GM19372 (cell line): ENCODE measurements around the gene TWNK.
A peak's percentile ranks its signal among the peaks of the same experiment; 100 is the strongest.

Experiments used
- ATAC-seq: cut with Tn5 transposase; IDR thresholded peaks from one replicate; pipeline ENCODE4 v1.9.1; 2021; ENCODE audit warnings: mild to moderate bottlenecking, low read depth, moderate library complexity; ENCODE audit not compliant: unreplicated experiment

The TWNK gene

DNA sequence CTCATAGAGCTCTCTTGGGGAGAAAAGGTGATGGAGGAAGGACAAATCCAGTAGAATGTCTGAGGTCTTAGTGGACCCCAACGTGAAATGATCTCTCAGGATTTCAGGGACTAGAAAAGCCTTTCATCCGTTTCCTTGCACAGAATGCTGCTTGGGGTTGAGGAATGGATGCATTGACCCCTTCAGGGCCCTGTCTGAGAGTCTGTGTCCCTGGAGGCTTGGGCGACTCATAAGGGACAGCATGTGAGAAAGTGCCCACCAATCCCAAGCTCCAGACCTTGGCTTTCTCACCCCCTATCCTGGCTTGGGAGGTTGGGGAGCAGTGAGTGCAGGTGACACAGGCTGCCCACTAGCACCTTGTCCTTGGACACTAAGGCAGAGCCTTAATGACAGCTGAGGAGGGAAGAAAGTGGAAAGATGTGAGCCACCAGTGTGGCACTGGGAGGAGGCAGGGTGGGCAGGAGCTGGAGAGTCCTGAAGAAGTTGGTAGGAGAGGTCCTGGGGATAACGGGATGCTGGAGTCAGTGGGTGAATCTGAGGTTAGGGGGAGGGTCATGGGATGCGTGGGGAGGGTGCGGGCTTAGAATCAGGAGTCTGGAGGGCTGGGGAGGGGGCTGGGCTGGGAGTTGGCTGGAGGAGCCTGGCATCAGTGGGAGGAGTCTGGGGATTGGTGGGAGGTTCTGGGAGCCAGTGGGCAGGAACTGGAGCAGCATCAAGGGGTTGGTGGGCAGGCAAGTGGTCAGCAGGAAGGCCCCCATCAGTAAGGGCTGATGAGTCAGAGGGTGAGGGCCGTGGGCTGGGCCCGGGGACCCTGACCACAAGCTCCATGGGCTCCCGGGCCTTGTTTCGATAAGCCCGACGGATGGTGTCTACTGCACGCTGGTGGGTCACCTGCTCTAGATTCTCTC, 20.8 kb downstream of the TWNK start:
- ATAC-seq: no peak

DNA sequence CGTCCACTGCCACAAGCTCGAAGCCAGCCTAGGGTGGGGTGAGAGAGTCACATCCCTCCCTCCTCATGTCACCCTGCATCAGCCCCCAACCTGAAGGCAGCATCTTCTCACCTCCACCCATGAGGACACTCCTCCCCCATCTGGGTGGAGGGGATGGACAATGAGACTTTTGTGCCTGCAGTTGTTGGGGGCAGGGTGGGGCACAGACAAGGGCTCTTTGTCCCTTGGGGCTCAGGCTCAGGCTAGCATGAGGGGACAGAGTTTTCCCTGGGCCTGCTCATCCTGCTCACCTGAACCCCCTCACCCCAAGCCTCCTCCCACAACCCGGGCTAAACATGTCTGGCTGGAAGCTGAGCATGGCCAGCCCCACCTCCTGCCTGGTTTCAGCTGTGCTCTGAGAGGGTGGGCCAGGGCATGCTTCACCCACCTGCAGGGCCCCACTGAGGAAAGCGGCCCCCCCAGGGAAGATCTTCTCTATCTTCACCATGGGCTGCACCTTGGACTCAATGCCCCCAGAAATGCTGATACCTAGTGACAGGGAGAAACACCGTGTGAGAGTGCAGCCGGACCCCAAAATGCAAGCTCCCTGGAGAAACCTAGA, 21.6 kb downstream of the TWNK start:
- ATAC-seq: no peak

DNA sequence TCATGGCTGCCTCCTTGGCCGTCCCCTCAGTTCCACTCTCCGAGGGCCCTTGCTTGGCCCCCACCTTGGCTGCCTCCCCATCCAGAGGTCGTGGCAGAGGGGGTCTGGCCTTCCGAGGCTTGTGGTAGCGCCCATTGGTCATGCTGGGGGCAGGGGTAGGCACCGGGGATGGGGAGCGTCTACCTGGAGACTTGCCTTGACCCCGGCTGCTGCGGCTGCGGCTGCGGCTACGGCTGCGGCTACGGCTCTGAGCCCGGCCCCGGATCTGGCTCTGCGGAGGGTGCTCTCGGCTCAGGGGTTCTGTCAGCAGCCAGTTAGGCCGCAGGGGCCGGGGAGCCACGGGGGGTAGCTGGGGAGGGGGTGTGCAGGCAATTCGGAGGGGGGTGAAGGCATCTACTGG, 23.0 kb downstream of the TWNK start:
- no peak for ATAC-seq

DNA sequence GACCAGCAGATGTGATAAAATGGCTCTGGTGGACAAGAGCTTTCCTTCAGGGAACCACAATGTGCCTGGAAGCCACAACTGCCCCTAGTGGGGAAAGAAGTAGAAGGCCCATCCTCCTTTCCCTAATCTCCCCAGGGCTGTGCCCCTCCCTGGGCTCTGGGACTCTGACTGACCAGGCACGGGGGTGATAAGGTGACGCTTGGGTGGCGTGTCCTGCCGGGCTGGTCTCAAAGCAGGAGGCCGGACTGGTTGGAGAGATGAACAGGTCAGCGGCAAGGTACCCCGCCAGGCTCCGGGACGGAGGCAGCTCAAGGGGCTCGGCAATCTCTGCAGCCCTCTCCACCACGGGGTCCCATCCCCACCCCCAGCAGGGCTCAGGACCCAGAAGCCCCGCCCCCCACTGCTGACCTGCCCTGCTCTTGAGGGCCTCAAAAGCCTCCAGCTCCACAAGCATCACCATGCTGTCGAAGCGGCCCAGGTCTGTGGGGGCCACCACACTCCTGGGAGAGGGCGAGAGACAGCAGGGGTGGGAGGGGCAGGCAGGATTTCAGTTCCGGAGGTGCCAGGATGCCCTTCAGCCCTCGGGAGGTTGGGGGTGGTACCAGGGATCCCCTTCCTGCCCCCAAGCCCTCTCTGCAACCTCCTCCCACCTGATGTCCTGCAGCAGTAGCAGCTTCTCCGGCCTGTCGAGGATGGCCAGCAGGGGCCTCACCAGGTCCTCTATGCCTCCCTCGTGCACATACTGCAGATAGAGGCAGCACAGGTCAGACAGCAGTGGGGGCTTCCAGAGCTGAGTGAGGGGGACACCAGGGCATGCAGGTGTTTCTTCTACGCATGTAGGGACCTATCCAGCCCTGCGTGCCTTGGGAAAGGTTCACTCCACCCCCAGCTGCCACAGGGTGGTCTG, 24.4 kb downstream of the TWNK start:
- ATAC-seq: no peak

DNA sequence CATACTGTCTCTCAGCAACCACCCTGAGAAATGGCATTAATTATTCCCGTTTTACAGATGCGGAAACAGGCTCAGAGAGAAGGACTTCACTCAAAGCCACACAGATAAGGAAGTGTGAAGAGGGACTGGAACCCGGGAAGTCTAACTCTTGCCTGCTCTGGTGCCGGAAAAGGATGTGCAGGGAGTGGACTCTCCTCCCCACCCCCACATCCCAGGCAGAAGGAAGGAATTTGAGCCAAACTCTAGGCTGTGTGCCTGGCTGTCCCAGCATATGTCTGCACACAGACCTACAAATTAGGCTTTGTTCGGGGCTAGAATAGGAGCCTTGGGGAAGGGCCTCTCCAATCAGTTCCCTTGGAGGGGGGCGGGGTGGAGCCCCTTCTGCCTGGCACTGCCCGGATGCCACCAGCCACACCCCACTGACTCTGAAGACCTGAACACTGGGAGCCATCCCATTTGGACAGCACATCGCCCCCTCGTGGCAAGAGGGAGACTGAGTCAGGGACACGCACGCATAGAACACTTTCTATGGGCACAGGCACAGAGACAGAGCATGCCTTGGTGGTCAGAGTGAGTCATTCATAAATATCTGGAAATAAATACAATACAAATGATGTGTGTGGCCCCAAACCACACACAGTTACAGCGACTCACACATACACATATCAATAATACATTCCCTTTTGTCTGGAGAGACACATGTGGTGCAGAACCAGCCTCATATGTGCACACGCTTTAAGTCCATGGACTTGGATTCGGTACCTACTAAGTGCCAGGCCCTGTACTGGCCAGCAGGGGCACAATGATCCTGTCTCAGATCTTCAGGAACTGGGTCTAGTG, 25.4 kb downstream of the TWNK start:
- peak; percentile 76 for ATAC-seq

DNA sequence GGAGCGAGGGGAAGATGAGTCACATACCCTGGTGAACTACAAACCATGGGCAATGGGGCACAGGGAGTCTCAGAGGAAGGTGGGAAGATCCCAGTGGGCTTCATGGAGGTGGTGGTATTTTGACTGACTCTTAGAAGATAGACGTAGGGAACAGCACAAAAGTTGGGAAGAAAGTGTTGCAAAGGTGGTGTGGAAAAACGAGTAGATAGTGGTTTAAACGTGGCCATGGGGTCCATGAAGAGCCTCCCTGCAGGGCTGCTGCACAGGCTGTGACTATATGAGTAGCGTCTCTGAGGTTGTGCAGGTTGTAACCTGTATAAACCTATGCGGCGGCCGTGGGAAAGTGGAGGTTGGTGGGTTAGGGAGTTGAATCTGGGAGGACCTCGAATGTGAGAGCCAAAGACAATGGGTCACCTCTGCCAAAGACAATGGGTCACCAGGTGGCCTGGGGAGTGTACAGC, 26.1 kb downstream of the TWNK start:
- ATAC-seq: no peak

DNA sequence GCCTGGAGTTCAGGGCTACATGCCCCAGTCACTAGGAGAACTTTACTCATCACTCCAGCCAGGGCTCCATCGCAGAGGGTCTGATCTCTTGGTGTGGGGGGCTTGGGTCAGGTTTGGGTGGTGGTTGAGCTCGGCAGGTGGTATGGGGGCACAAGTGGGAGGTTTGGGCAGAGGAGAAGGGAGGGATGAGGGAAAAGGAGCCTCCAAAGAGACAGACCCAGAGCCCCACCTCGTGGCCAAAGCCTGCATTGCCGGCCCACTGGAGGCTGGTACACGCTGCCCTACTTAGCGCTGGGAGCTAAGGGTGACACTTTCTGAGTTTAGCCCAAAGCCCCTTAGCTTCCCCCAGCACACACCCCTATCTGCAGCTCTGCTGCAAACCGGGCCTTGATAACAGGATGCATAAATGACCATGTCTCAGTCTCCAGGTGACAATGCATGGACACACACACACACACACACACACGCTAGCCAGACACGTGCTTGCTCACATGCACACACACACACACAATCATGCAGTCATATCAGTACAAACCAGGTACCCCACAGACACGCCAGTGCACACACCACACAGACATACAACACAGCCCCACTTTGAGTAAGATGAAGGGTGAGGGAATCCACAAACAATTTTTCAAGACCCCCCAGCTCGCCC, 27.0 kb downstream of the TWNK start:
- peak; percentile 48 for ATAC-seq

DNA sequence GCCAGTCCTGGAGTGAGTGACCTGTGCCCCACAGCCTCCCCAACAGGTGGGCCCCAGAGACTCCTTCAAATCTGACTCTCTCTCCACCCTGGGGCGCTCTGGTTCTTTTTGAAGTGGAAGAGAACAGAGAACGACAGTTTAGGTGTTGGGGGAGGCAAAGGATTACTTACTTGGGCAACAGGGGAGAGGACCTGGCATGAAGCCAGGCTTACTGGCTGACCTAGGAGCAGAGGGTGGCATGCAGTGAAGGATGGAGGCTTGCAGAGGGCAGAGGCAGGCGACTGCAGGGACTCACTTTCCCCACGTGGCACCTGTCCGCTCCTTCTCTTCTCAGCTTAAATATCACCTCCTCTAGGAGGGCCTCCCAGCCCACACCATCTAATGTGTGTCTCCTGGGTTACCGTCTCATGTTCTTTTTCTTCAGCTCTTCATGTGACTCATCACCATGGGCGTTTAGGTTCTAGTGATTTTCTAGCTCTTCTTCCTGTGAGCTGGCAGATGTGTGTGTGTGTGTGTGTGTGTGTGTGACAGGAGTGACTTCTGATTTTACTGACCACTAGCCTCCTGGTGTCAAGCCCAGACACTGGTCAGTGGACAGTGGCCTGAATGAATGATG, 27.7 kb downstream of the TWNK start:
- no peak for ATAC-seq

DNA sequence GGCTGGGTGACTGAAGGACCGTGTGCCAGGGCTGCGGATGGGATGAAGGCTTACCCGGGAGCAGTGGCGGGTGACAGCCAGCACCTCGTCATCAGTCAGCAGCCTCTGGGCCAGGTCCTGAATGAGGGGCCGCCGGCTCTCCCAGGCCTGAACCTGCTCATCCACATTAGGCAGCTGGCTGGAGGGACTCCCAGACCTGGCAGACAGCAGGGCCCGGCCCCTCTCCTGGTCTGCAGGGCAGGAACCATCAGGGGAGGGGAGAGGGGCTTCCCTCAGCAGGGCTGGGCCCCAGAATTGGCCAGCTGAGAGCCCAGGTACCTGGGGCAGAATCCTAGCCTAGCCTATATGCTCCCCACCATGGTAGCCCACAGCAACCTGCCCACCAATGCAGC, 28.2 kb downstream of the TWNK start:
- ATAC-seq: no peak

DNA sequence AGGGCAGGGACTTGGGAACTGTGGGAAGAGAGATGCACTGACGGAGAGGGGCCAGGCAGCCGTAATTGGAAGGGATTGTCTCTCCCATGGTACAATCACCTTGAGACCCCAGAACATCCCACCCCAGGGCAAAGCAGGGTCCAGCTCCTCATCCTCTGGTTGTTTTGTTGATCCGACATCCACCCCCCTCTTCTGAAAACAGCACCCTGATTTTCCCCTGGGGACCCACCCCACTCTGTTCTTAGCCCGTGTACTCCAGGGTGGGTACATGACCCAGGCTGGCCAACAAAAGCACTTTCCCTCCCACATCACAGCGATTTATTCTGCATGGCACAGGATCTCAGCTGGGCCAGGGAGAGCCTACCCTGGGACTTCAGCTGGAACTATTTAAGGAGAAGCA, 29.5 kb downstream of the TWNK start:
- no peak for ATAC-seq

DNA sequence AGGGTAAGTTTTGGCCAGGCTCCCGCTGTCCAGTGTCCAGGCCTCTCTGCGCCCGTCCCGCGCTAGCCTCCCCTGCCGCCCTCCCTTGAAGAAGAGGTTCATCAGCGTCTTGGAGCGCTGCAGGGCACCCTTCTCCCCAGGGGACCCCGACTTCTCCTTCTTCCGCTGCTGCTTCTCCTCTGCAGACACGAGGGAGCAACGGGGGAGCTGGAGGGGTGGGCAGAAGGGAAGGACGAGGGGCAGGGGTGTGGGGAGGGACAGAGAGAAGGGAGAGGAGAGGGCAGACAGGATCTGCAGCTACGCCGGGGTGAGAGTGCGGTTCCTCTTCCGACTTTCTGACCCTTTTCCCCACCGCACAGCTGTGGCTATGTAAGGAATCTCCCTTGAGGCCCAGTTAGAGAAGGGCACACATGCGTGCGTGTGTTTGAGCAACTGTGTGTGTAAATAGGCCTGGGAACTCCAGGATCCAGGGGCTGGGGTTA, 30.8 kb downstream of the TWNK start:
- no peak for ATAC-seq

DNA sequence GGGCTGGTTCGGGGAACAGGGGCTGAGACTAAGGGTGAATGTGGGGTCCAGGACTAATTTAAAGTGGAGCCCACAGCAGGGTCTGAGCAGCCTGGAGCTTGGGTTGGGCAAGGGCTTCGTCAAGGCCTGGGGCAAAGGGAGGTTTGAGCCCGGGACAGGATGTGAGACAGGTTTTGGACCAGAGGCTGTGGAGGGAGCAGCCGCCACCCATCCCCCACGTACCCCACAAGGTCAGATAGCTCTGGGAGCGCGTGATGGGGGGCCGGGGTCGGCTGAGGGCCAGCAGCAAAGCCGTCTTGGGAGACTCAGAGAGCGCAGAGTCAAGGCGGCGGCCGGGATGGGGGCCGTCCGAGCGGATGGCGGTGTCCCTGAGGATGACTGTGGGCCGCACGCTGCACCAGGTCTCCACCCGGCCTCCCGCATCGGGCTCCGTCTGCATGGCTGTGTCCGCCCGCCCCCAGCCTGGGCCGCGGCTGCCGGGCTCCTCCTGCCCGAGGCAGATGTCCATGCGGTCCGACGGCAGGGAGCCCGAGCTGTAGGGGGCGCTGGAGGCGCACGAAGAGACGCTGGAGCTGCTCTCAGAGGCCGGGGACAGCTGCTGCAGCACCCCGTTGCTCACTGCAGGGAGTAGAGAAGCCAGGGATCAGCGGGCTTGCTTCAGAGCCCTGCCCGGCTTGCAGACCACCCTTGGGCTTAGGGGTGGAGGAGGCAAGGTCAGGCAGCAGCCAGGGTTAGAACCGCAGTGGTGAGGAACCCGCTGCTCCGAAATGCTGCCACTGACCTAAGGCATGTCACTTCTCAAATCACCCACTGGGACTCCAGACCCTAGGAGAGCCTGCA, 31.5 kb downstream of the TWNK start:
- no peak for ATAC-seq

DNA sequence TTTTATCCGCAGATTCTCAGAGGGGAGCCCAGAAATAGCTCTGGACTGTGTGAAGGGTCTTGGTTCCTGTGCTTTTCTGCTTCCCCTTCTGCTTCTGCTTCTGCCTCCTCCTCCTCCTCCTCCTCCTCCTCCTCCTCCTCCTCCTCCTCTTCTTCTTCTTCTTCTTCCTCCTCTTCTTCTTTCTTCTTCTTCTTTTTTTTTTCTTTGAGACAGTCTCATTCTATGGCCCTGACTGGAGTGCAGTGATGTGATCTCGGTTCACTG, 32.0 kb downstream of the TWNK start:
- no peak for ATAC-seq

DNA sequence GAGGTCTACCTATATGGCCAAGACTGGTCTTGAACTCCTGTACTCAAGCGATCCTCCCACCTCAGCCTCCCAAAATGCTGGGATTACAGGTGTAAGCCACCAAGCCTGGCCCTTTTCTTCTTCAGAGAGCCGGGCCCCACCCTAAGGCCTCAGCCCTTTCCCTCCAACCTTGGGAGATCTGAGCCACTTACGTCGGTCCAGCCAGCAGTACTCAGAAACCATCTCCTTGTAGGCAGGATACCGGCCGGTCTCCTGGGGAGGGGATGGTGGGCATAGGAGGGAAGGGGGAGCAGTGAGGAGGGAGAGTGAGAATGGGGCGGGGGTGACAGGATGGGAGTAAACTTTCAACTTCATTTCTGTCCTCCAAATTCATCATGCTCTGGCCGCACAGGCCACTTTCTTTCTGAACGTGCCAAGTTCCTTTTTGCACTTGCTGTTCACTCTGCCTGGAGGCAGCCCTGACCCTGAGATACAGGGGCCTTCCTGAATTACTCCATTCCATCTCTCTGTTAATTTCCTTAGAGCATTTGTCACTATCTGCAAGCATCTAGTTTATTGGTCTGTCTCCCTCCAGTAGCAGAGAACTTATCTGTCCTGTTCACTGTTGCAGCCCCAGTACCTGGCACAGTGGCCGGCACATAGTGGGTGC, 33.2 kb downstream of the TWNK start:
- no peak for ATAC-seq

DNA sequence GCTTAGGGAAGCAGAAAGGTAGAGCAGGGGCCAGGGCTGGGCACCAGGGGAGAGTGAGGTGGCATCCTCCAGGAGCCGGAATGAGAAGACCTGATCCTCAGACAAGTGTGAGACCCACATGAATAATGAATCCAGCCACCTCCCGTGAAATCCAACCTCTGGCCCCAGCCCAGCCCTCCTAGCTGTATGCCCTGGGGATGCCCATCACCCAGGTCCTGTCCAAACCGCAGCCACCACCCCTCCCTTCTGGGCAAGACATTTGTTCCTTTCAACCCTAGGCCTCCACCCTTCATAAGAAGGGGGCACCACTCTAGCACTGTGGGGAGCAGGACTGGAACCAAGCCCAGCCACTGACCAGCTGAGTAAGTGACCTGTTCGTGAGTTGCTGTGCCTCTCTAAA, 33.9 kb downstream of the TWNK start:
- no peak for ATAC-seq

DNA sequence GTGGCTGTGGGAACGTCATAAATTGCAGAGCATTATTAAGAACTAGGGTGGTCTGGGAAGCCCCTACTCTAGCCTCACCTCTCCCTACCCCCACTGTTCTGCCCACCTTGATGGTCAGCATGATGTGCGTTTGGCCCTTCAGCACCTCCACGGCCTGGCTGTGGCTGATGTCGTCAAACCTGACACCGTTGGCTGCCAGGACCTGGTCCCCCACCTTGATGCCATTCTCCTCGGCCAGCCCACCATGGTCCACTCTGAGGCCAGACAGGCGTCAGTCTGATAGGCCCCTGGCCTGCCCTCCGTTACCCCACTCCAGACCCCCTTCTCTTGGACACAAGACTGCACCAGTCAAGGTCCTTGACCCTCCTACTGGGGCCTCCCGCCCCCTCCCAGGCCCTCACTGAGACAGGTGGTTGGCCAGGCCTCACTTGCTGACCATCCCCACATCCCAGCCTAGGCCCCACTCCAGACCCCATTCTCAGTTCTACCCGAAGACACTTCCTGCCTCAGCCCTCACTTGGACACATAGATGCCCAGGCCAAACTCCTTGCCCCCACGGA, 34.4 kb downstream of the TWNK start:
- no peak for ATAC-seq

DNA sequence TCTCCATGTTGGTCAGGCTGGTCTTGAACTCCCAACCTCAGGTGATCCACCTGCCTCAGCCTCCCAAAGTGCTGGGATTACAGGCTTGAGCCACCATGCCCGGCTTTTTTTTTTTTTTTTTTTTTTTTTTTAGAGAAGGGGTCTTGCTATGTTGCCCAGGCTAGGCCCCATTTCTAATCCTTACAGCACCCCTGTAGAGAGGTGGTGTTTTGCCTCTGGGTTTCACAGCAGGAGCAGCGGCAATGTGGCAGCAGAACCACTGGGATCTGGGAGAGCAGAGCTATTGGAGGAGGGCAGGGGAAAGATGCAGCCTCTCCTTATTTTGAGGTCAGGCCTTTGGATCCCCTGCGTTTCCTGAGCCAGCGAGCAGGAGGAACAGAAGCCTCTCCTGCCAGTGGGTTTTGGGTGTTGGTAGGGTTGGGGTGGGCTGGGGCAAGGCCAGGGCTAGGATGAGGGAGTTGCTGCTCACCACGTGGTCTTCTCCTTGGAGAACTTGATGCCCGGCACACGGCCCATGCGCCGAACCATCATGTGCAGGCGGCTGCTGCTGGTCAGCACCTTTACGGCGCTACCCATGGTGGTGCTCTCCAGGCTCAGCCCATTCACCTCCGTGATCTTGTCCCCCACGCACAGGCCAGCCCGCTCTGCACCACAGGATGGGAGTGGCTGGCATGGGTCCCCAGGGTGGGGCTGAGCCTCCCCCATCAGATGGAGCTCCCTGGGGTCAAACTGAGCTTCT, 35.8 kb downstream of the TWNK start:
- ATAC-seq: no peak
